GM12878 (cell line): Measurements from ENCODE around the gene TMEM109. TPM values are rescaled to one million over a fixed set of nuclear protein-coding genes. Genes with fewer than 3 reads are reported as not detected.

Source experiments
- ATAC-seq: fragments of 200-7000 bp; cut with Tn5 transposase; 3 replicates; pipeline ENCODE4 v1.9.1; 2020; ENCODE audit warnings: mild to moderate bottlenecking, moderate library complexity
- BruUV-seq: library from RNA; stranded (reverse); fragments of 400-500 nt; replicated peaks from 2 replicates; lab custom pipeline; 2021; lab: Mats Ljungman, UMichigan
- CTCF ChIA-PET: fragments of 300-600 bp; sonication (Branson Sonifier 250); formaldehyde crosslinking; extraction: SDS; loops from one replicate; lab custom pipeline; 2021; ENCODE audit warnings: inconsistent platforms; lab: Yijun Ruan, JAX
- POLR2A ChIA-PET: fragments of 350-600 bp; formaldehyde crosslinking; extraction: SDS; loops from one replicate; lab custom pipeline; 2021; ENCODE audit warnings: inconsistent platforms; lab: Charles Lee
- RAD21 ChIA-PET: fragments of 300-600 bp; sonication (Branson Sonifier 250); formaldehyde crosslinking; loops from one replicate; lab custom pipeline; 2023; ENCODE audit warnings: antibody characterized with exemption; ENCODE audit not compliant: unreplicated experiment; lab: Charles Lee
- SMC1A ChIA-PET: fragments of 300-600 bp; sonication (Branson Sonifier 250); formaldehyde crosslinking; loops from one replicate; lab custom pipeline; 2023; ENCODE audit not compliant: unreplicated experiment, uncharacterized antibody; lab: Charles Lee
- DNase-seq: peaks from one replicate; pipeline ENCODE4 v3.0.0-alpha.2; 2011; ENCODE audit warnings: low read depth, low spot score
- FAIRE-seq: peaks from 3 replicates; lab custom pipeline; 2011; peaks lifted over from hg19 to GRCh38; lab: Jason Lieb, UNC
- H2AFZ ChIP-seq: 2 replicates; pipeline ENCODE4 v1.6.0; 2011; ENCODE audit warnings: low read depth, low read length, control low read depth; ENCODE audit not compliant: control insufficient read depth
- H3K27ac ChIP-seq: 2 replicates; pipeline ENCODE4 v1.5.1; 2011; ENCODE audit warnings: control low read depth; ENCODE audit not compliant: control insufficient read depth, insufficient read depth
- H3K27me3 ChIP-seq, 2 experiments: replicated peaks in 1 of 2; 2 replicates each; pipeline versions ENCODE4 v1.6.0 to v1.6.1; 2011; ENCODE audit warnings: low read length in 1 of 2; ENCODE audit not compliant: control insufficient read depth in 2 of 2, insufficient read depth in 2 of 2
- H3K36me3 ChIP-seq, 2 experiments: 2 replicates each; pipeline ENCODE4 v1.5.1; 2011; ENCODE audit warnings: low read length in 1 of 2; ENCODE audit not compliant: control insufficient read depth in 2 of 2, insufficient read depth in 2 of 2
- H3K4me1 ChIP-seq: 2 replicates; pipeline ENCODE4 v1.6.1; 2011; ENCODE audit warnings: mild to moderate bottlenecking, low read length, moderate library complexity, mixed read lengths; ENCODE audit not compliant: control insufficient read depth, insufficient read depth
- H3K4me2 ChIP-seq: 2 replicates; pipeline ENCODE4 v1.6.0; 2011; ENCODE audit warnings: control low read depth; ENCODE audit not compliant: control insufficient read depth, insufficient read depth
- H3K4me3 ChIP-seq: fragments of 200-600 bp; sonication (generic); 2 replicates; pipeline ENCODE4 v1.5.1; 2016
- H3K79me2 ChIP-seq: 2 replicates; pipeline ENCODE4 v1.6.0; 2011; ENCODE audit warnings: low read length; ENCODE audit not compliant: control insufficient read depth, insufficient read depth
- H3K9ac ChIP-seq: 2 replicates; pipeline ENCODE4 v1.8.0; 2011; ENCODE audit warnings: low read length, control low read depth, mixed read lengths; ENCODE audit not compliant: control insufficient read depth, insufficient read depth
- H3K9me3 ChIP-seq: replicated peaks from 3 replicates; pipeline ENCODE4 v1.5.1; 2011; ENCODE audit warnings: mild to moderate bottlenecking, low read length; ENCODE audit not compliant: control insufficient read depth, insufficient read depth
- H4K20me1 ChIP-seq: 2 replicates; pipeline ENCODE4 v1.6.0; 2011; ENCODE audit not compliant: control insufficient read depth, insufficient read depth
- HDAC2 ChIP-seq: fragments of 200-600 bp; sonication (generic); IDR thresholded peaks from 2 replicates; pipeline ENCODE4 v1.6.1; 2017
- HSF1 ChIP-seq: fragments of 150-350 bp; IDR thresholded peaks from 2 replicates; pipeline ENCODE4 v1.6.1; 2014; ENCODE audit warnings: mild to moderate bottlenecking, low read depth, low read length
- MYB ChIP-seq: fragments of 150-350 bp; IDR thresholded peaks from 2 replicates; pipeline ENCODE4 v1.6.1; 2014; ENCODE audit warnings: mild to moderate bottlenecking, low read depth, low read length, borderline replicate concordance
- PBX3 ChIP-seq: IDR thresholded peaks from 2 replicates; pipeline ENCODE4 v1.6.1; 2011; ENCODE audit warnings: mild to moderate bottlenecking, low read depth, low read length, moderate library complexity; ENCODE audit not compliant: insufficient replicate concordance
- PML ChIP-seq: IDR thresholded peaks from 2 replicates; pipeline ENCODE4 v1.6.1; 2012; ENCODE audit warnings: low read length, inconsistent platforms
- RAD51 ChIP-seq: fragments of 450-650 bp; IDR thresholded peaks from 2 replicates; pipeline ENCODE4 v1.6.1; 2016; ENCODE audit warnings: moderate library complexity, mild to moderate bottlenecking, inconsistent platforms
- SUPT20H ChIP-seq: IDR thresholded peaks from 2 replicates; pipeline ENCODE4 v1.6.1; 2011; ENCODE audit warnings: low read depth, mild to moderate bottlenecking, low read length, moderate library complexity, borderline replicate concordance; ENCODE audit not compliant: control insufficient read depth
- ZNF207 ChIP-seq: fragments of 450-650 bp; IDR thresholded peaks from 2 replicates; pipeline ENCODE4 v1.6.1; 2014; ENCODE audit warnings: antibody characterized with exemption, mild to moderate bottlenecking, borderline replicate concordance
- WGBS: methylation state at CpG from one replicate; pipeline ENCODE4 v1.1.6; 2016; ENCODE audit warnings: low lambda C conversion rate; ENCODE audit not compliant: insufficient replicate concordance, insufficient coverage; ENCODE audit errors: missing lambda C conversion rate; 5-methylcytosine and 5-hydroxymethylcytosine counted together
- in situ Hi-C: fragments of 300-500 bp; cut with MboI; formaldehyde crosslinking; loops from 9 replicates; pipeline ENCODE4 v1.14.3; 2018; ENCODE audit warnings: mixed read lengths
- intact Hi-C: fragments of 100-400 bp; cut with micrococcal nuclease; formaldehyde crosslinking; loops from one replicate; pipeline ENCODE4 v1.14.2; 2022; ENCODE audit not compliant: unreplicated experiment
- polyA plus RNA-seq, 11 experiments: library from polyadenylated mRNA; depleted of rRNA in 4 of 11; unstranded in 6 of 11; stranded (reverse) in 5 of 11; fragments of >200 nt; fragmentation: Nextera tagmentation in 4 of 11; fragmentation: Illumina TruSeq in 1 of 11; extraction: Ambion mirVana in 4 of 11; extraction: Trizol in 1 of 11; gene quantifications; 1 replicate in 1 of 11; 2 replicates in 10 of 11; pipeline versions ENCODE4 v1.2.1 to v1.2.3, GENCODE V29; 2011 to 2016; ENCODE audit warnings: inconsistent platforms in 2 of 11, missing spikeins in 2 of 11, low read depth in 1 of 11
- total RNA-seq, 4 experiments: library from RNA; depleted of rRNA in 3 of 4; stranded (reverse); fragments of >200 nt in 3 of 4; fragmentation: Illumina TruSeq in 1 of 4; extraction: Trizol in 1 of 4; gene quantifications; 2 replicates each; pipeline versions ENCODE4 v1.2.1 to v1.2.3, GENCODE V29; 2013 to 2021
- TF ChIP-seq, protein P1 (sequence below): fragments of 450-650 bp; formaldehyde crosslinking; IDR thresholded peaks from 2 replicates; pipeline ENCODE4 v1.4.0; 2022; ENCODE audit warnings: mild to moderate bottlenecking, moderate library complexity
- TF ChIP-seq, protein P2 (sequence below): fragments of 450-650 bp; IDR thresholded peaks from 2 replicates; pipeline ENCODE4 v1.6.1; 2016; ENCODE audit warnings: mild to moderate bottlenecking

The TMEM109 gene
- total and polyA plus RNA-seq, 10 of the 15 experiments (the other 5 are each of a cell fraction or from before 2014, with no cell fraction given), result 21.9 to 199 (median 85.2) TPM

GRCh38 chr11:60876168-60876485, 37.8 kb upstream of the TMEM109 start:
- in situ Hi-C loops, result no loop called here
- ATAC-seq (no peak), FAIRE-seq (no peak), DNase-seq (no peak)
- RAD21 ChIA-PET, result no interaction called here
- H3K9ac ChIP-seq, result no peak overlapping the region
- H3K4me2 ChIP-seq, result no peak overlapping the region
- no peak overlapping the region for H2AFZ ChIP-seq
- no peaks in the 10 kb centered on the region for H3K9me3 ChIP-seq
- H3K4me1 ChIP-seq, result no peaks in the 10 kb centered on the region
- H3K27me3 ChIP-seq, result no peaks in the 10 kb centered on the region
- H3K36me3 ChIP-seq, result peaks cover 0 to 5% of the 10 kb centered on the region in 2 experiments; a peak in 3 of 4 replicates
- WGBS, result 90% methylated on average over 2 of the region's 2 CpGs
- H3K79me2 ChIP-seq, result no peaks in the 10 kb centered on the region
- H3K27ac ChIP-seq, result no peak overlapping the region
- H3K4me3 ChIP-seq, result no peak overlapping the region
- SMC1A ChIA-PET, result interaction anchor here (1.3 kb wide), 1 partner anchor 11 kb away, joined by 5 read pairs; no protein-coding TSS in a partner anchor
- POLR2A ChIA-PET, result no interaction called here
- no peak for TF ChIP-seq SUPT20H
- TF ChIP-seq, protein P1, sequence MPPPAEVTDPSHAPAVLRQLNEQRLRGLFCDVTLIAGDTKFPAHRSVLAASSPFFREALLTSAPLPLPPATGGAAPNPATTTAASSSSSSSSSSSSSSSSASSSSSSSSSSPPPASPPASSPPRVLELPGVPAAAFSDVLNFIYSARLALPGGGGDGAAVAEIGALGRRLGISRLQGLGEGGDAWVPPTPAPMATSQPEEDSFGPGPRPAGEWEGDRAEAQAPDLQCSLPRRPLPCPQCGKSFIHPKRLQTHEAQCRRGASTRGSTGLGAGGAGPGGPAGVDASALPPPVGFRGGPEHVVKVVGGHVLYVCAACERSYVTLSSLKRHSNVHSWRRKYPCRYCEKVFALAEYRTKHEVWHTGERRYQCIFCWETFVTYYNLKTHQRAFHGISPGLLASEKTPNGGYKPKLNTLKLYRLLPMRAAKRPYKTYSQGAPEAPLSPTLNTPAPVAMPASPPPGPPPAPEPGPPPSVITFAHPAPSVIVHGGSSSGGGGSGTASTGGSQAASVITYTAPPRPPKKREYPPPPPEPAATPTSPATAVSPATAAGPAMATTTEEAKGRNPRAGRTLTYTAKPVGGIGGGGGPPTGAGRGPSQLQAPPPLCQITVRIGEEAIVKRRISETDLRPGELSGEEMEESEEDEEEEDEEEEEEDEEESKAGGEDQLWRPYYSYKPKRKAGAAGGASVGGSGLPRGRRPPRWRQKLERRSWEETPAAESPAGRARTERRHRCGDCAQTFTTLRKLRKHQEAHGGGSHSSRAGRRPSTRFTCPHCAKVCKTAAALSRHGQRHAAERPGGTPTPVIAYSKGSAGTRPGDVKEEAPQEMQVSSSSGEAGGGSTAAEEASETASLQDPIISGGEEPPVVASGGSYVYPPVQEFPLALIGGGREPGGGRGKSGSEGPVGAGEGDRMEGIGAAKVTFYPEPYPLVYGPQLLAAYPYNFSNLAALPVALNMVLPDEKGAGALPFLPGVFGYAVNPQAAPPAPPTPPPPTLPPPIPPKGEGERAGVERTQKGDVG (CRISPR knock-in tag), result no peak
- no peak for TF ChIP-seq PML
- TF ChIP-seq ZNF207, result no peak
- no peak for TF ChIP-seq RAD51
- no peak for TF ChIP-seq HSF1
- no peak for TF ChIP-seq HDAC2
- TF ChIP-seq MYB, result no peak
- TF ChIP-seq PBX3, result no peak
- TF ChIP-seq, protein P2, sequence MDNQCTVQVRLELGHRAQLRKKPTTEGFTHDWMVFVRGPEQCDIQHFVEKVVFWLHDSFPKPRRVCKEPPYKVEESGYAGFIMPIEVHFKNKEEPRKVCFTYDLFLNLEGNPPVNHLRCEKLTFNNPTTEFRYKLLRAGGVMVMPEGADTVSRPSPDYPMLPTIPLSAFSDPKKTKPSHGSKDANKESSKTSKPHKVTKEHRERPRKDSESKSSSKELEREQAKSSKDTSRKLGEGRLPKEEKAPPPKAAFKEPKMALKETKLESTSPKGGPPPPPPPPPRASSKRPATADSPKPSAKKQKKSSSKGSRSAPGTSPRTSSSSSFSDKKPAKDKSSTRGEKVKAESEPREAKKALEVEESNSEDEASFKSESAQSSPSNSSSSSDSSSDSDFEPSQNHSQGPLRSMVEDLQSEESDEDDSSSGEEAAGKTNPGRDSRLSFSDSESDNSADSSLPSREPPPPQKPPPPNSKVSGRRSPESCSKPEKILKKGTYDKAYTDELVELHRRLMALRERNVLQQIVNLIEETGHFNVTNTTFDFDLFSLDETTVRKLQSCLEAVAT, result no peak
- intact Hi-C loops, result no loop called here
- no TSS peak for BruUV-seq
- H4K20me1 ChIP-seq, result no peaks in the 10 kb centered on the region; the same call in 1 of the 2 replicates
- CTCF ChIA-PET, result interaction anchor here (1.1 to 2.3 kb wide), 4 partner anchors 11 to 46 kb away, joined by 3 to 8 read pairs (median 4); no protein-coding TSS in a partner anchor
